NT2/D1 (cell line): ENCODE data around the gene PPP1CC.
"Not testable (repeated sequence)": the region's sequence is repeated elsewhere in the genome, so short reads cannot be mapped to it uniquely, and the experiment has no call there.

Experiments
- DNase-seq: peaks from one replicate; pipeline ENCODE4 v3.0.0-alpha.2; 2011; ENCODE audit warnings: low read depth, low spot score
- H3K27me3 ChIP-seq: 2 replicates; pipeline ENCODE4 v1.6.0; 2011; ENCODE audit warnings: mild to moderate bottlenecking; ENCODE audit not compliant: insufficient read length, insufficient read depth
- H3K36me3 ChIP-seq: 2 replicates; pipeline ENCODE4 v1.6.1; 2011; ENCODE audit warnings: mild to moderate bottlenecking, low read length, mixed read lengths; ENCODE audit not compliant: insufficient read depth, insufficient read length
- H3K4me1 ChIP-seq: 2 replicates; pipeline ENCODE4 v1.5.1; 2011; ENCODE audit not compliant: insufficient read depth, insufficient read length
- H3K4me3 ChIP-seq: 2 replicates; pipeline ENCODE4 v1.5.1; 2011; ENCODE audit warnings: low read depth; ENCODE audit not compliant: insufficient read length
- H3K9ac ChIP-seq: 2 replicates; pipeline ENCODE4 v1.6.0; 2011; ENCODE audit warnings: low read depth; ENCODE audit not compliant: insufficient read length
- H3K9me3 ChIP-seq: 2 replicates; pipeline ENCODE4 v1.5.1; 2011; ENCODE audit warnings: mild to moderate bottlenecking, low read length; ENCODE audit not compliant: insufficient read depth
- SUZ12 ChIP-seq: IDR thresholded peaks from 2 replicates; pipeline ENCODE4 v1.6.1; 2011; ENCODE audit not compliant: insufficient read length, insufficient read depth; ENCODE audit errors: extremely low read depth
- YY1 ChIP-seq: IDR thresholded peaks from 2 replicates; pipeline ENCODE4 v1.6.1; 2011; ENCODE audit not compliant: insufficient read length, insufficient read depth
- ZNF274 ChIP-seq: IDR thresholded peaks from 2 replicates; pipeline ENCODE4 v1.6.1; 2011; ENCODE audit warnings: mild to moderate bottlenecking, low read depth, low read length

Gene PPP1CC

GRCh38 chr12:110766311-110767154 lies 23.8 kb upstream of the PPP1CC start:
- no peak for DNase-seq
- H3K27me3 ChIP-seq, result no peaks in the 10 kb centered on the region
- H3K36me3 ChIP-seq, result no peaks in the 10 kb centered on the region
- H3K9ac ChIP-seq, result no peak overlapping the region
- H3K4me1 ChIP-seq, result no peaks in the 10 kb centered on the region
- peaks cover 8% of the 10 kb centered on the region for H3K9me3 ChIP-seq
- H3K4me3 ChIP-seq, result no peak overlapping the region
- TF ChIP-seq YY1 (no peak), ZNF274 (no peak), SUZ12 (no peak)

- H3K4me1 ChIP-seq, H3K27me3 ChIP-seq, DNase-seq, H3K9ac ChIP-seq, H3K9me3 ChIP-seq, H3K4me3 ChIP-seq, H3K36me3 ChIP-seq: not testable (repeated sequence)
Observed at GRCh38 chr12:110765572-110765971, 22.9 kb upstream of the PPP1CC start.

- Histone ChIP-seq H3K9me3 (no peaks in the 10 kb centered on the region; the same call in 1 of the 2 replicates), H3K27me3 (no peaks in the 10 kb centered on the region)
- no peak for DNase-seq
Observed at GRCh38 chr12:110765111-110765510, 22.4 kb upstream of the PPP1CC start.

GRCh38 chr12:110763583-110763982 lies 20.9 kb upstream of the PPP1CC start:
- no peak for DNase-seq
- no peaks in the 10 kb centered on the region for H3K4me1 ChIP-seq
- H3K36me3 ChIP-seq, result no peaks in the 10 kb centered on the region
- no peaks in the 10 kb centered on the region for H3K9me3 ChIP-seq
- H3K9ac ChIP-seq, result no peak overlapping the region
- no peaks in the 10 kb centered on the region for H3K27me3 ChIP-seq
- TF ChIP-seq YY1 (no peak), SUZ12 (no peak), ZNF274 (no peak)
- H3K4me3 ChIP-seq, result no peak overlapping the region

More at GRCh38 chr12:110765111-110765510, 22.4 kb upstream of the PPP1CC start:
- H3K36me3 ChIP-seq, result no peaks in the 10 kb centered on the region
- no peak overlapping the region for H3K9ac ChIP-seq
- H3K4me3 ChIP-seq, result no peak overlapping the region
- TF ChIP-seq ZNF274 (no peak), SUZ12 (no peak), YY1 (no peak)
- H3K4me1 ChIP-seq, result no peaks in the 10 kb centered on the region

GRCh38 chr12:110762891-110763290 lies 20.2 kb upstream of the PPP1CC start:
- H3K9ac ChIP-seq, result no peak overlapping the region
- no peaks in the 10 kb centered on the region for H3K36me3 ChIP-seq
- H3K27me3 ChIP-seq, result no peaks in the 10 kb centered on the region
- H3K9me3 ChIP-seq, result no peaks in the 10 kb centered on the region
- no peaks in the 10 kb centered on the region for H3K4me1 ChIP-seq
- DNase-seq, result no peak
- no peak for TF ChIP-seq YY1
- no peak for TF ChIP-seq ZNF274
- H3K4me3 ChIP-seq, result no peak overlapping the region

- no peak overlapping the region for H3K4me3 ChIP-seq
- DNase-seq, result no peak
- TF ChIP-seq SUZ12 (no peak), ZNF274 (no peak), YY1 (no peak)
- H3K27me3 ChIP-seq, result no peaks in the 10 kb centered on the region
- no peaks in the 10 kb centered on the region for H3K9me3 ChIP-seq
- no peaks in the 10 kb centered on the region for H3K4me1 ChIP-seq
- H3K9ac ChIP-seq, result no peak overlapping the region
- H3K36me3 ChIP-seq, result no peaks in the 10 kb centered on the region
Observed at GRCh38 chr12:110760204-110760609, 17.5 kb upstream of the PPP1CC start.

GRCh38 chr12:110758922-110759321 lies 16.2 kb upstream of the PPP1CC start:
- Histone ChIP-seq H3K9me3 (no peaks in the 10 kb centered on the region), H3K4me3 (no peak overlapping the region), H3K27me3 (no peaks in the 10 kb centered on the region), H3K4me1 (no peaks in the 10 kb centered on the region), H3K36me3 (no peaks in the 10 kb centered on the region), H3K9ac (no peak overlapping the region)
- TF ChIP-seq YY1, result no peak
- no peak for TF ChIP-seq ZNF274
- no peak for TF ChIP-seq SUZ12
- no peak for DNase-seq
